ENCODE results near the gene SOX12. TPM values are rescaled to one million over a fixed set of nuclear protein-coding genes. Genes with fewer than 3 reads are reported as not detected.

SOX12 gene
- total and polyA plus RNA-seq, 2 experiments from 2014 or later = 6.9 to 15.4 TPM

DNA sequence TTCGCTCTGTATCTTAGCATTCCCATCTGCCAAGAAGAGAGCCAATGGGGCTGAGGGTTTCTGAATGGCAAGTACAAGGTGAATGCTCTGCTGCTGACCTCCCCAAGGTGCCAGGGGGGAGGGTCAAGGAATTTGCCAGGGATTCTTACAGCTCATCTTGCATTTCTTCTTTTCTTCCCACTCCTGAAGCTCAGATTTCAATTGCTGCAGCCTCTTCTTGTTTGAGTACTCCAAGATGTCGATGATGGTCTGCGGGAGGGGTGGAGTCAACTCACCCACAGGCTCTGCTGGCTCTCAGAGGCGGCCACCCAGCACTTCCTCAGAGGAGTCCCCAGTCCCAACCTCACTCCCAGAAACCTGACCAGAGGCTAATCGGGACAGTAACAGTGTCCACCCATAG lies 47.2 kb upstream of the SOX12 start:
- no peaks in the 10 kb centered on the region for H3K36me3 ChIP-seq (replicated peaks; ENCODE audit: insufficient read depth, low read depth)
- no peak overlapping the region for H3K4me3 ChIP-seq
- no peak overlapping the region for H2AFZ ChIP-seq
- H3K9me2 ChIP-seq (replicated peaks; ENCODE audit: insufficient read depth) = no peaks in the 10 kb centered on the region
- H3K9me3 ChIP-seq (ENCODE audit: low read depth) = no peaks in the 10 kb centered on the region
- H3K27me3 ChIP-seq = no peaks in the 10 kb centered on the region
- DNase-seq (ENCODE audit: low spot score) = no peak
- H3K4me2 ChIP-seq = no peak overlapping the region
- TF ChIP-seq, protein P1, sequence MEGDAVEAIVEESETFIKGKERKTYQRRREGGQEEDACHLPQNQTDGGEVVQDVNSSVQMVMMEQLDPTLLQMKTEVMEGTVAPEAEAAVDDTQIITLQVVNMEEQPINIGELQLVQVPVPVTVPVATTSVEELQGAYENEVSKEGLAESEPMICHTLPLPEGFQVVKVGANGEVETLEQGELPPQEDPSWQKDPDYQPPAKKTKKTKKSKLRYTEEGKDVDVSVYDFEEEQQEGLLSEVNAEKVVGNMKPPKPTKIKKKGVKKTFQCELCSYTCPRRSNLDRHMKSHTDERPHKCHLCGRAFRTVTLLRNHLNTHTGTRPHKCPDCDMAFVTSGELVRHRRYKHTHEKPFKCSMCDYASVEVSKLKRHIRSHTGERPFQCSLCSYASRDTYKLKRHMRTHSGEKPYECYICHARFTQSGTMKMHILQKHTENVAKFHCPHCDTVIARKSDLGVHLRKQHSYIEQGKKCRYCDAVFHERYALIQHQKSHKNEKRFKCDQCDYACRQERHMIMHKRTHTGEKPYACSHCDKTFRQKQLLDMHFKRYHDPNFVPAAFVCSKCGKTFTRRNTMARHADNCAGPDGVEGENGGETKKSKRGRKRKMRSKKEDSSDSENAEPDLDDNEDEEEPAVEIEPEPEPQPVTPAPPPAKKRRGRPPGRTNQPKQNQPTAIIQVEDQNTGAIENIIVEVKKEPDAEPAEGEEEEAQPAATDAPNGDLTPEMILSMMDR (IDR thresholded peaks at IDR 0.05; ENCODE audit: poor library complexity) = no peak
- TF ChIP-seq EZH2 (IDR thresholded peaks at IDR 0.05; ENCODE audit: borderline replicate concordance) (no peak), EZH2phosphoT487 (IDR thresholded peaks at IDR 0.05; ENCODE audit: low read depth, severe bottlenecking, unreplicated experiment) (no peak)
- H4K20me1 ChIP-seq (ENCODE audit: insufficient read depth, poor library complexity, severe bottlenecking) = no peaks in the 10 kb centered on the region
- WGBS (ENCODE audit: low lambda C conversion rate, missing lambda C conversion rate) = 83% methylated on average over 5 of the region's 5 CpGs
- no peak overlapping the region for H3K27ac ChIP-seq
- no peaks in the 10 kb centered on the region for H3K79me2 ChIP-seq
- no peaks in the 10 kb centered on the region for H3K4me1 ChIP-seq (ENCODE audit: insufficient read depth)

DNA sequence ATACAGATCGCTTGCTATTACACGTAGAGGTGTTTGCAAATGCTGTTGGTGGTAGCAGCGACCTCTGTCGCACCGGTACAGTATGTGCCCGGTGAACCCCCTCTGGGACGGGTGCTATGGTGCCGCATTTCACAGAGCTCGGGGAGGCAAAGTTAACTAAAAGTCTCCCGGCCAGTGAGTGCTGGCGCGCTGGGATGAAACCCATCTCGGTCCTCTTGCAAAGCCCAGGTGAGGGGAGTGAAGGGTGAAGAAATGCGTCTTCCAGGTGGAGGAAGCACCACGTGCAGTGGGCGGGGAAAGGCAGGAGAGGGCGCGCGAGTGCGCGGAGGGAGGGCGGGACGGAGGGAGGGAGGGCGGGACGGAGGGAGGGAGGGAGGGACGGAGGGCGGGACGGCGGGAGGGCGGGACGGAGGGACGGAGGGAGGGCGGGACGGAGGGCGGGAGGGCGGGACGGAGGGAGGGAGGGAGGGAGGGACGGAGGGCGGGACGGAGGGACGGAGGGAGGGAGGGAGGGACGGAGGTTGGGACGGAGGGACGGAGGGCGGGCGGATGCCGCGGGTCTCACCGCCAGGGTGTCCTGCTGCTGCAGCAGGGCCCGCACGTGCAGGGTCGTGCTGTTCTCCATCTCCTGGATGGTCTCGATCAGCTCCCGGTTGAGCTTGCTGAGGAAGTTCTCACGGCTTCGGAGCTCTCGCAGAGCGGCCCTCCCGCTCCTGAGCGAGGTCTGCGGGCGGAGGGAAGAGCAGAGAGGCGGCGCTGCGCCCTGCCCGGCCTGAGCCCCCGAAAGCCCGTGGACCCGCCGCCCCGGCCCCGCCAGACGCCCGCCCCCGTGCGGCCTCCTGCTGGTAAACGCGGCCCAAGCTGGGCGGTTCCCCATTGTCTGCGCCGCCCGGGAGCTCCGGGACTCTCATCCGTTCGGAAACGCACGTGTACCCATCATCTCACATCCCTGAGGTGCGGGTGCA lies 46.5 kb upstream of the SOX12 start:
- no peak overlapping the region for H3K4me3 ChIP-seq
- H4K20me1 ChIP-seq (ENCODE audit: insufficient read depth, poor library complexity, severe bottlenecking) = no peaks in the 10 kb centered on the region

DNA sequence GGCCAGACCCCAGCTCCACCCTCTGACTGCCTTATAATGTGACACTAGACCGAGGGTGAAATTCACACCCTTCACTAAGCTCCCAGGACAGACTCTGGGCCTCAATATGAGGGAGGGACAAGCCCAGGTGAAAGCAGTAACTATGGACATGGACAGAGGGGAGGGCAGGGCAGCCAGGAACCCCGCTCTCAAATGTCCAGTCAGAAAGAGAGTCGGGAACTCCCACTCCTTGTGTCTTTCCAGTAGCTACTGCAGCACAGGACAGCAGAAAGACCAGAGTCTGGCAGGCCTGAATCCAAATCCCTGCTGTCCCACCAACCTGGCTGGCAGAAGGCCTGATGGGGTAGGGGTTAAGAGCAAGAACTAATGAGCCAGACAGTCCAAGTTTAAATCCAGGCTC lies 41.2 kb upstream of the SOX12 start:
- Histone ChIP-seq H3K4me3 (no peak overlapping the region), H3K9me2 (replicated peaks; ENCODE audit: insufficient read depth) (no peaks in the 10 kb centered on the region), H4K20me1 (ENCODE audit: insufficient read depth, poor library complexity, severe bottlenecking) (no peaks in the 10 kb centered on the region), H3K4me2 (no peak overlapping the region), H3K27me3 (no peaks in the 10 kb centered on the region), H2AFZ (no peak overlapping the region), H3K4me1 (ENCODE audit: insufficient read depth) (no peaks in the 10 kb centered on the region), H3K79me2 (peaks cover 10% of the 10 kb centered on the region), H3K9me3 (ENCODE audit: low read depth) (no peaks in the 10 kb centered on the region), H3K36me3 (replicated peaks; ENCODE audit: insufficient read depth, low read depth) (no peaks in the 10 kb centered on the region), H3K27ac (no peak overlapping the region)
- TF ChIP-seq EZH2phosphoT487 (IDR thresholded peaks at IDR 0.05; ENCODE audit: low read depth, severe bottlenecking, unreplicated experiment) (no peak), EZH2 (IDR thresholded peaks at IDR 0.05; ENCODE audit: borderline replicate concordance) (no peak)
- TF ChIP-seq, protein P1 (IDR thresholded peaks at IDR 0.05; ENCODE audit: poor library complexity) = no peak
- WGBS (ENCODE audit: low lambda C conversion rate, missing lambda C conversion rate) = 55% methylated on average over 3 of the region's 3 CpGs
- no peak for DNase-seq (ENCODE audit: low spot score)

More for the DNA sequence above, 46.5 kb upstream of the SOX12 start:
- H3K4me1 ChIP-seq (ENCODE audit: insufficient read depth) = no peaks in the 10 kb centered on the region
- no peaks in the 10 kb centered on the region for H3K9me2 ChIP-seq (replicated peaks; ENCODE audit: insufficient read depth)
- 70% methylated on average over 48 of the region's 88 CpGs for WGBS (ENCODE audit: low lambda C conversion rate, missing lambda C conversion rate)
- no peaks in the 10 kb centered on the region for H3K79me2 ChIP-seq
- H3K27ac ChIP-seq = no peak overlapping the region
- H3K9me3 ChIP-seq (ENCODE audit: low read depth) = no peaks in the 10 kb centered on the region
- H3K27me3 ChIP-seq = no peaks in the 10 kb centered on the region
- TF ChIP-seq EZH2 (IDR thresholded peaks at IDR 0.05; ENCODE audit: borderline replicate concordance) (no peak), EZH2phosphoT487 (IDR thresholded peaks at IDR 0.05; ENCODE audit: low read depth, severe bottlenecking, unreplicated experiment) (no peak)
- TF ChIP-seq, protein P1 (IDR thresholded peaks at IDR 0.05; ENCODE audit: poor library complexity) = no peak
- H3K36me3 ChIP-seq (replicated peaks; ENCODE audit: insufficient read depth, low read depth) = no peaks in the 10 kb centered on the region
- no peak for DNase-seq (ENCODE audit: low spot score)
- no peak overlapping the region for H2AFZ ChIP-seq
- peak overlapping the region; percentile 49 for H3K4me2 ChIP-seq

All from hepatocyte (in vitro differentiated cells).